ENCODE data around the gene HSPA2.

DNA sequence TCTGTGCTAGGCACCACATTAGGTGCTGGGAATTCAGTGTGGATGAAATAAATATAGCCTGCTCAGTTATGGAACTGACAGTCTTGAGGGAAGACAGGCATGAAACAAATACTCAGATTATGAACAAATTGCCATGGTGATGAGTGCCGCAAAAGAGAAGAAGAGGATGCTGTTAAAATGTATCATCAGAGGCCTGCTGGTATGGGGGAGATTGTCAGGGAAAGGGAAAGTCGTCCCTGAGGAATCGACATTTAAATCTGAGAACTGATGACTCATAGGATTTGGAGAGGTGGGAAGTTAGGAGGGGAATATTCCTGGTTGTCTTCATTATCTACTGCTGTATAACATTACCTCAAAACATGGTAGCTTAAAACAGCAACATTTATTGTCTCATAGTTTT lies 51.3 kb downstream of the HSPA2 start:
- TF ChIP-seq CEBPG (CRISPR knock-in tag; IDR thresholded peaks at IDR 0.05) (no peak), TGIF2 (CRISPR knock-in tag; IDR thresholded peaks at IDR 0.05) (no peak), ZSCAN29 (CRISPR knock-in tag; conservative IDR thresholded peaks at IDR 0.05) (no peak), SMC3 (IDR thresholded peaks at IDR 0.05; ENCODE audit: low read length) (no peak), JUND (CRISPR knock-in tag; IDR thresholded peaks at IDR 0.05) (no peak), TRIM24 (CRISPR knock-in tag; IDR thresholded peaks at IDR 0.05) (no peak)
- TF ChIP-seq, protein P1, sequence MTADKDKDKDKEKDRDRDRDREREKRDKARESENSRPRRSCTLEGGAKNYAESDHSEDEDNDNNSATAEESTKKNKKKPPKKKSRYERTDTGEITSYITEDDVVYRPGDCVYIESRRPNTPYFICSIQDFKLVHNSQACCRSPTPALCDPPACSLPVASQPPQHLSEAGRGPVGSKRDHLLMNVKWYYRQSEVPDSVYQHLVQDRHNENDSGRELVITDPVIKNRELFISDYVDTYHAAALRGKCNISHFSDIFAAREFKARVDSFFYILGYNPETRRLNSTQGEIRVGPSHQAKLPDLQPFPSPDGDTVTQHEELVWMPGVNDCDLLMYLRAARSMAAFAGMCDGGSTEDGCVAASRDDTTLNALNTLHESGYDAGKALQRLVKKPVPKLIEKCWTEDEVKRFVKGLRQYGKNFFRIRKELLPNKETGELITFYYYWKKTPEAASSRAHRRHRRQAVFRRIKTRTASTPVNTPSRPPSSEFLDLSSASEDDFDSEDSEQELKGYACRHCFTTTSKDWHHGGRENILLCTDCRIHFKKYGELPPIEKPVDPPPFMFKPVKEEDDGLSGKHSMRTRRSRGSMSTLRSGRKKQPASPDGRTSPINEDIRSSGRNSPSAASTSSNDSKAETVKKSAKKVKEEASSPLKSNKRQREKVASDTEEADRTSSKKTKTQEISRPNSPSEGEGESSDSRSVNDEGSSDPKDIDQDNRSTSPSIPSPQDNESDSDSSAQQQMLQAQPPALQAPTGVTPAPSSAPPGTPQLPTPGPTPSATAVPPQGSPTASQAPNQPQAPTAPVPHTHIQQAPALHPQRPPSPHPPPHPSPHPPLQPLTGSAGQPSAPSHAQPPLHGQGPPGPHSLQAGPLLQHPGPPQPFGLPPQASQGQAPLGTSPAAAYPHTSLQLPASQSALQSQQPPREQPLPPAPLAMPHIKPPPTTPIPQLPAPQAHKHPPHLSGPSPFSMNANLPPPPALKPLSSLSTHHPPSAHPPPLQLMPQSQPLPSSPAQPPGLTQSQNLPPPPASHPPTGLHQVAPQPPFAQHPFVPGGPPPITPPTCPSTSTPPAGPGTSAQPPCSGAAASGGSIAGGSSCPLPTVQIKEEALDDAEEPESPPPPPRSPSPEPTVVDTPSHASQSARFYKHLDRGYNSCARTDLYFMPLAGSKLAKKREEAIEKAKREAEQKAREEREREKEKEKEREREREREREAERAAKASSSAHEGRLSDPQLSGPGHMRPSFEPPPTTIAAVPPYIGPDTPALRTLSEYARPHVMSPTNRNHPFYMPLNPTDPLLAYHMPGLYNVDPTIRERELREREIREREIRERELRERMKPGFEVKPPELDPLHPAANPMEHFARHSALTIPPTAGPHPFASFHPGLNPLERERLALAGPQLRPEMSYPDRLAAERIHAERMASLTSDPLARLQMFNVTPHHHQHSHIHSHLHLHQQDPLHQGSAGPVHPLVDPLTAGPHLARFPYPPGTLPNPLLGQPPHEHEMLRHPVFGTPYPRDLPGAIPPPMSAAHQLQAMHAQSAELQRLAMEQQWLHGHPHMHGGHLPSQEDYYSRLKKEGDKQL (CRISPR knock-in tag; IDR thresholded peaks at IDR 0.05; ENCODE audit: low read depth): no peak
- TF ChIP-seq, protein P2, sequence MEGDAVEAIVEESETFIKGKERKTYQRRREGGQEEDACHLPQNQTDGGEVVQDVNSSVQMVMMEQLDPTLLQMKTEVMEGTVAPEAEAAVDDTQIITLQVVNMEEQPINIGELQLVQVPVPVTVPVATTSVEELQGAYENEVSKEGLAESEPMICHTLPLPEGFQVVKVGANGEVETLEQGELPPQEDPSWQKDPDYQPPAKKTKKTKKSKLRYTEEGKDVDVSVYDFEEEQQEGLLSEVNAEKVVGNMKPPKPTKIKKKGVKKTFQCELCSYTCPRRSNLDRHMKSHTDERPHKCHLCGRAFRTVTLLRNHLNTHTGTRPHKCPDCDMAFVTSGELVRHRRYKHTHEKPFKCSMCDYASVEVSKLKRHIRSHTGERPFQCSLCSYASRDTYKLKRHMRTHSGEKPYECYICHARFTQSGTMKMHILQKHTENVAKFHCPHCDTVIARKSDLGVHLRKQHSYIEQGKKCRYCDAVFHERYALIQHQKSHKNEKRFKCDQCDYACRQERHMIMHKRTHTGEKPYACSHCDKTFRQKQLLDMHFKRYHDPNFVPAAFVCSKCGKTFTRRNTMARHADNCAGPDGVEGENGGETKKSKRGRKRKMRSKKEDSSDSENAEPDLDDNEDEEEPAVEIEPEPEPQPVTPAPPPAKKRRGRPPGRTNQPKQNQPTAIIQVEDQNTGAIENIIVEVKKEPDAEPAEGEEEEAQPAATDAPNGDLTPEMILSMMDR (CRISPR knock-in tag; IDR thresholded peaks at IDR 0.05): no peak
